Smooth muscle cell (in vitro differentiated cells): Measurements from ENCODE around the gene ABCA5. TPM values are rescaled to one million over a fixed set of nuclear protein-coding genes. Genes with fewer than 3 reads are reported as not detected.

Source experiments
- DNase-seq: peaks from one replicate; lab custom pipeline; 2025; ENCODE audit not compliant: unreplicated experiment; lab: John Stamatoyannopoulos, UW
- H2AFZ ChIP-seq: fragments of 200-600 bp; sonication (generic); 2 replicates; pipeline ENCODE4 v1.6.0; 2016; ENCODE audit warnings: antibody characterized with exemption, low read depth, mild to moderate bottlenecking
- H3F3A ChIP-seq: fragments of 200-600 bp; sonication (generic); 2 replicates; pipeline ENCODE4 v1.6.0; 2017; ENCODE audit warnings: antibody characterized with exemption, low read depth
- H3K27ac ChIP-seq: fragments of 200-600 bp; sonication (generic); 2 replicates; pipeline ENCODE4 v1.5.1; 2016; ENCODE audit warnings: low read depth, mild to moderate bottlenecking
- H3K27me3 ChIP-seq: fragments of 200-600 bp; sonication (generic); 2 replicates; pipeline ENCODE4 v1.6.1; 2016; ENCODE audit warnings: low read depth, mild to moderate bottlenecking
- H3K36me3 ChIP-seq: fragments of 200-600 bp; sonication (generic); 2 replicates; pipeline ENCODE4 v1.5.1; 2016; ENCODE audit warnings: low read depth
- H3K4me1 ChIP-seq: fragments of 200-600 bp; sonication (generic); 2 replicates; pipeline ENCODE4 v1.5.1; 2016; ENCODE audit warnings: low read depth
- H3K4me2 ChIP-seq: fragments of 200-600 bp; sonication (generic); 2 replicates; pipeline ENCODE4 v1.6.0; 2016; ENCODE audit warnings: mild to moderate bottlenecking
- H3K4me3 ChIP-seq: fragments of 200-600 bp; sonication (generic); 2 replicates; pipeline ENCODE4 v1.5.1; 2016; ENCODE audit warnings: mild to moderate bottlenecking
- H3K79me2 ChIP-seq: fragments of 200-600 bp; sonication (generic); 2 replicates; pipeline ENCODE4 v1.6.0; 2016; ENCODE audit warnings: low read depth, mild to moderate bottlenecking
- H3K9ac ChIP-seq: fragments of 200-600 bp; sonication (generic); 2 replicates; pipeline ENCODE4 v1.6.0; 2016; ENCODE audit warnings: low read depth
- H3K9me3 ChIP-seq: fragments of 200-600 bp; sonication (generic); replicated peaks from 2 replicates; pipeline ENCODE4 v1.5.1; 2016; ENCODE audit warnings: low read depth
- H4K20me1 ChIP-seq: fragments of 200-600 bp; sonication (generic); 2 replicates; pipeline ENCODE4 v1.6.0; 2016; ENCODE audit warnings: low read depth
- WGBS: methylation state at CpG from one replicate; pipeline ENCODE4 v1.1.7; 2016; ENCODE audit warnings: low lambda C conversion rate; 5-methylcytosine and 5-hydroxymethylcytosine counted together
- polyA plus RNA-seq: library from polyadenylated mRNA; unstranded; fragments of >200 nt; fragmentation: Nextera tagmentation; extraction: Ambion mirVana; gene quantifications from 2 replicates; pipeline ENCODE4 v1.2.1, GENCODE V29; 2016
- total RNA-seq: library from RNA; depleted of rRNA; stranded (reverse); fragments of >200 nt; gene quantifications from 2 replicates; pipeline ENCODE4 v1.2.3, GENCODE V29; 2014
- TF ChIP-seq, protein P1 (sequence below): fragments of 200-600 bp; sonication (generic); IDR thresholded peaks from 2 replicates; pipeline ENCODE4 v1.5.1; 2017; ENCODE audit warnings: borderline replicate concordance, mild to moderate bottlenecking, antibody characterized with exemption; ENCODE audit not compliant: insufficient read depth, poor library complexity, severe bottlenecking

Gene ABCA5
- total and polyA plus RNA-seq, 2 experiments from 2014 or later = 2.2 to 11.3 TPM

- Histone ChIP-seq H3K36me3 (no peaks in the 10 kb centered on the region), H3K4me1 (no peaks in the 10 kb centered on the region), H4K20me1 (no peaks in the 10 kb centered on the region), H3K27ac (no peak overlapping the region), H3K9ac (no peak overlapping the region), H3K79me2 (no peaks in the 10 kb centered on the region), H3K4me3 (no peak overlapping the region), H3K4me2 (no peak overlapping the region), H3K9me3 (no peaks in the 10 kb centered on the region), H3K27me3 (no peaks in the 10 kb centered on the region), H2AFZ (no peak overlapping the region), H3F3A (no peaks in the 10 kb centered on the region)
- WGBS = 96% methylated on average over 7 of the region's 7 CpGs
- DNase-seq = no peak
- TF ChIP-seq, protein P1, sequence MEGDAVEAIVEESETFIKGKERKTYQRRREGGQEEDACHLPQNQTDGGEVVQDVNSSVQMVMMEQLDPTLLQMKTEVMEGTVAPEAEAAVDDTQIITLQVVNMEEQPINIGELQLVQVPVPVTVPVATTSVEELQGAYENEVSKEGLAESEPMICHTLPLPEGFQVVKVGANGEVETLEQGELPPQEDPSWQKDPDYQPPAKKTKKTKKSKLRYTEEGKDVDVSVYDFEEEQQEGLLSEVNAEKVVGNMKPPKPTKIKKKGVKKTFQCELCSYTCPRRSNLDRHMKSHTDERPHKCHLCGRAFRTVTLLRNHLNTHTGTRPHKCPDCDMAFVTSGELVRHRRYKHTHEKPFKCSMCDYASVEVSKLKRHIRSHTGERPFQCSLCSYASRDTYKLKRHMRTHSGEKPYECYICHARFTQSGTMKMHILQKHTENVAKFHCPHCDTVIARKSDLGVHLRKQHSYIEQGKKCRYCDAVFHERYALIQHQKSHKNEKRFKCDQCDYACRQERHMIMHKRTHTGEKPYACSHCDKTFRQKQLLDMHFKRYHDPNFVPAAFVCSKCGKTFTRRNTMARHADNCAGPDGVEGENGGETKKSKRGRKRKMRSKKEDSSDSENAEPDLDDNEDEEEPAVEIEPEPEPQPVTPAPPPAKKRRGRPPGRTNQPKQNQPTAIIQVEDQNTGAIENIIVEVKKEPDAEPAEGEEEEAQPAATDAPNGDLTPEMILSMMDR = no peak
Measured at GRCh38 chr17:69346766-69347165, 19.8 kb upstream of the ABCA5 start.

- H3F3A ChIP-seq = no peaks in the 10 kb centered on the region
- H2AFZ ChIP-seq = no peak overlapping the region
- H3K9me3 ChIP-seq = no peaks in the 10 kb centered on the region
- no peak overlapping the region for H3K27ac ChIP-seq
- H3K79me2 ChIP-seq = no peaks in the 10 kb centered on the region
- no peak overlapping the region for H3K4me2 ChIP-seq
- no peak overlapping the region for H3K4me3 ChIP-seq
- no peak for DNase-seq
- TF ChIP-seq, protein P1 = no peak
- H3K4me1 ChIP-seq = no peaks in the 10 kb centered on the region
- H3K36me3 ChIP-seq = no peaks in the 10 kb centered on the region
- no peaks in the 10 kb centered on the region for H3K27me3 ChIP-seq
- no peak overlapping the region for H3K9ac ChIP-seq
- no peaks in the 10 kb centered on the region for H4K20me1 ChIP-seq
Measured at GRCh38 chr17:69344939-69345338, 18.0 kb upstream of the ABCA5 start.

DNA sequence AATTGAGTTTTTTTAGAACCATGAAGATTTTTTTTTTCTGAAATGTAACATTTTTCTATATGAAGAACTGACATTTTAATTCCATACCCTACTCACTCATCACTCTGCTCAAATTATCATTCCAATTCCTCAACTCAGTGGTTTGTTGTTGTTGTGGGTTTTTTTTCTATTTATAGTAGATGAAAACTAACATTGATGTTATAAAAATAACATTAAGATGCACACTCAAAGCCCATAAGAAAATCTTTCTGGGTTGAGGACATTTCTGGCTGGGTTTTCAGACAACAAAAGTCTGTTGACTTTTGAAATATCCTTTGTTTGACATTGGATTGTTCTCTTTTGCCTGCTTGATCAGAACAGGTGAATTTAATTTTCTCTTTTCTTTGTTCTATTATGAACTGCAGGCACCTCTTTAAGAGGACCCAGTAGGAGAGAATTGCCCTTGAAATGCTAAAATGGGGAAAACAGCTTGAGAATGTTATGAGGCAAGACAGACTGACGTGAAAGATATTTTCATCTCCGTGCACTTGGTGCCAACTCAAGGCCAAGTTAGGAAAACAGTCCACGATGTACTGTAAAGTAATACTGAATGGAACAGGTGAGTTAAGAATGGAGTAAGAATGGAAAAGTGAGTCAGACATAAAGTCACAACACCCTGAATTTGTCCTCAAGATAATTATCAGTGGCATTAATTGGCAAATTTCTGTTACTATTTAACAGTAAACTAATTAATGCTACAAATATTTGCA is 16.1 kb upstream of the ABCA5 start:
- whole genome bisulfite sequencing = 86% methylated on average over 3 of the region's 3 CpGs
- no peak overlapping the region for H3K4me3 ChIP-seq
- no peak overlapping the region for H3K27ac ChIP-seq
- no peak overlapping the region for H3K4me2 ChIP-seq
- H3K36me3 ChIP-seq = no peaks in the 10 kb centered on the region
- TF ChIP-seq, protein P1 = no peak
- no peaks in the 10 kb centered on the region for H3K9me3 ChIP-seq
- no peak for DNase-seq
- no peaks in the 10 kb centered on the region for H3K27me3 ChIP-seq
- no peaks in the 10 kb centered on the region for H4K20me1 ChIP-seq
- H3K4me1 ChIP-seq = no peaks in the 10 kb centered on the region
- H2AFZ ChIP-seq = no peak overlapping the region
- no peaks in the 10 kb centered on the region for H3K79me2 ChIP-seq
- H3F3A ChIP-seq = no peaks in the 10 kb centered on the region
- H3K9ac ChIP-seq = no peak overlapping the region

- TF ChIP-seq, protein P1 = no peak
- WGBS = 58% methylated on average over 3 of the region's 3 CpGs
- Histone ChIP-seq H4K20me1 (no peaks in the 10 kb centered on the region), H3K36me3 (no peaks in the 10 kb centered on the region), H3K79me2 (no peaks in the 10 kb centered on the region), H2AFZ (no peak overlapping the region), H3K9me3 (no peaks in the 10 kb centered on the region), H3K4me3 (no peak overlapping the region), H3K27me3 (no peaks in the 10 kb centered on the region), H3K27ac (no peak overlapping the region), H3K4me2 (no peak overlapping the region), H3K4me1 (no peaks in the 10 kb centered on the region), H3K9ac (no peak overlapping the region), H3F3A (no peaks in the 10 kb centered on the region)
- no peak for DNase-seq
Measured at GRCh38 chr17:69339937-69340336, 13.0 kb upstream of the ABCA5 start.
